ENCODE data around the gene SPINK2.

SPINK2 gene

DNA sequence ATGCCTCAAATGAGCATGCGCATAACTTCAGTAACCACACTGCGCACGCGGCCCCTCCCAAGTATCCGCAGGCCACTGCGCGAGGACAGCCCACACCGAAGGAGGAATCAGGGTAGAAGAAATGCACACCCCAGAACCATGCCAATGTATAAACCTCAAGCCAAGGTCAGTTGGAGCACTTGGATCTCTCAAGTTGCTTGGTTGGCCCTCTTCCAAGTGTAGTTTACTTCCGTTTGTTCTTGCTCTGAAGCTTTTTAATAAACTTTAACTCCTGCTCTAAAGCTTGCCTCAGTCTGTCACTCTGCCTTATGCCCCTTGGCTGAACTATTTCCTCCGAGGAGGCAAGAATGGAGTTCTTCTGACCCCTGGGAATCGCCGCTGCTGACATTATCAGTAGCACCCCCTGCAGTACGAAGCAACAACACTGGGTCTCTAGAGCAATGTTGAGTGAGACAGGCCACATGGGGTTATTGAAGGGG is 22.0 kb upstream of the SPINK2 start:
- H3K4me3 ChIP-seq (ENCODE audit: low read depth, low read length) = no peak overlapping the region
- TF ChIP-seq MYC (IDR thresholded peaks at IDR 0.05; ENCODE audit: low read depth, low read length) (no peak), POLR2A (IDR thresholded peaks at IDR 0.05; ENCODE audit: extremely low read depth, insufficient read length) (no peak)
- TF ChIP-seq, protein P1, sequence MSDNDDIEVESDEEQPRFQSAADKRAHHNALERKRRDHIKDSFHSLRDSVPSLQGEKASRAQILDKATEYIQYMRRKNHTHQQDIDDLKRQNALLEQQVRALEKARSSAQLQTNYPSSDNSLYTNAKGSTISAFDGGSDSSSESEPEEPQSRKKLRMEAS (IDR thresholded peaks at IDR 0.05; ENCODE audit: low read depth, low read length) = no peak
- TF ChIP-seq, protein P2, sequence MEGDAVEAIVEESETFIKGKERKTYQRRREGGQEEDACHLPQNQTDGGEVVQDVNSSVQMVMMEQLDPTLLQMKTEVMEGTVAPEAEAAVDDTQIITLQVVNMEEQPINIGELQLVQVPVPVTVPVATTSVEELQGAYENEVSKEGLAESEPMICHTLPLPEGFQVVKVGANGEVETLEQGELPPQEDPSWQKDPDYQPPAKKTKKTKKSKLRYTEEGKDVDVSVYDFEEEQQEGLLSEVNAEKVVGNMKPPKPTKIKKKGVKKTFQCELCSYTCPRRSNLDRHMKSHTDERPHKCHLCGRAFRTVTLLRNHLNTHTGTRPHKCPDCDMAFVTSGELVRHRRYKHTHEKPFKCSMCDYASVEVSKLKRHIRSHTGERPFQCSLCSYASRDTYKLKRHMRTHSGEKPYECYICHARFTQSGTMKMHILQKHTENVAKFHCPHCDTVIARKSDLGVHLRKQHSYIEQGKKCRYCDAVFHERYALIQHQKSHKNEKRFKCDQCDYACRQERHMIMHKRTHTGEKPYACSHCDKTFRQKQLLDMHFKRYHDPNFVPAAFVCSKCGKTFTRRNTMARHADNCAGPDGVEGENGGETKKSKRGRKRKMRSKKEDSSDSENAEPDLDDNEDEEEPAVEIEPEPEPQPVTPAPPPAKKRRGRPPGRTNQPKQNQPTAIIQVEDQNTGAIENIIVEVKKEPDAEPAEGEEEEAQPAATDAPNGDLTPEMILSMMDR (IDR thresholded peaks at IDR 0.05; ENCODE audit: low read depth, low read length) = no peak
- no peak for DNase-seq (ENCODE audit: low read depth)

DNA sequence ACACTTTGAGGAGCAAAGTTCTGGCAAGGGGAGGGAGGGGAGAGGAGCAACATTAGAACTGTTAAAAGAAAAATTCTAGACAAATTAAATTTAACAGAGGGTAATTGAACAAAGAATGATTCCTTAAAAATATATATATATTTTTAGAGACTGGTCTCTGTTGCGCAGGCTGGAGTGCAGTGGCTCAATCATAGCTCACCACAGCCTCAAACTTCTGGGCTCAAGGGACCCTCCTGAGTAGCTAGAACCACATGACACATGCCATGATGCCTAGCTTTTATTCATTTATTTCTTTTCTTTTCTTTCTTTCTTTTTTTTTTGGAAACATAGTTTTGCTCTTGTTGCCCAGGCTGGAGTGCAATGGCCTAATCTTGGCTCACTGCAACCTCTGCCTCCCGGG is 19.1 kb upstream of the SPINK2 start:
- DNase-seq (ENCODE audit: low read depth) = peak; percentile 63
- no peak overlapping the region for H3K4me3 ChIP-seq (ENCODE audit: low read depth, low read length)
- no peak for TF ChIP-seq POLR2A (IDR thresholded peaks at IDR 0.05; ENCODE audit: extremely low read depth, insufficient read length)
- no peak for TF ChIP-seq MYC (IDR thresholded peaks at IDR 0.05; ENCODE audit: low read depth, low read length)
- TF ChIP-seq, protein P1 (IDR thresholded peaks at IDR 0.05; ENCODE audit: low read depth, low read length) = no peak
- TF ChIP-seq, protein P2 (IDR thresholded peaks at IDR 0.05; ENCODE audit: low read depth, low read length) = no peak

DNA sequence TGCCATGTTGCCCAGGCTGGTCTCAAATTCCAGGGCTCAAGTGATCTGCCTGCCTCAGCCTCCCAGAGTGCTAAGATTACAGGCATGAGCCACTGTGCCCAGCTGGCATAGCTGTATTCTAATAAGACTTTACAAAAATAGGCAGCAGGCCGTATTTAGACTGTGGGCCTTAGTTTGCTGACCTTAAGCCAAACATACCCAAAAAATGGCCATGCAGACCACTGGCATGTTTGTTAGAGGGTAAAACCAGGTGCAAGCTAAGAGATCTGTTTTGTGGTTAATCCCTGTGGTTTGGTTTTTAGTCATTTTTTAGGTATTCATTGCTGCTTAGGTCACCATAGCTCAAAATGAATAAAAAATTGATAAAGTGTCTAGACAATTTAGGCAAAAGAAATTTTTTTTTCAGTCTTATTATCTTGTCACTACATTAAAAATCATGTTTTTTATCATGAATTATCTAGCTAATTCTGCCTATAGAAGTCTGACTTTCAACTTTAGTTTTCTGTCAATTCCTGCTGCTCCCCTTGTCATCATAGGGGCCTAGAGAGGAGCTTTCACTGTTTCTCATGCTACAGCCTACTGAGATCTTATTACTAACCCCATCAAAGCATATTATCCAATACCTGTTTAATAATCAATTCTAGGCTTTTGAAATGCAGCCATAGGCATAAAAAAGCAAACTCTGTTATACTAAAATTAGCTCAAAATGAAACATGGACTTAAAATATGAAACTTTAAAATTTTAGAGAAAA is 7.5 kb upstream of the SPINK2 start:
- TF ChIP-seq, protein P2 (IDR thresholded peaks at IDR 0.05; ENCODE audit: low read depth, low read length) = no peak
- TF ChIP-seq POLR2A (IDR thresholded peaks at IDR 0.05; ENCODE audit: extremely low read depth, insufficient read length) (no peak), MYC (IDR thresholded peaks at IDR 0.05; ENCODE audit: low read depth, low read length) (no peak)
- TF ChIP-seq, protein P1 (IDR thresholded peaks at IDR 0.05; ENCODE audit: low read depth, low read length) = no peak
- no peak overlapping the region for H3K4me3 ChIP-seq (ENCODE audit: low read depth, low read length)
- no peak for DNase-seq (ENCODE audit: low read depth)

DNA sequence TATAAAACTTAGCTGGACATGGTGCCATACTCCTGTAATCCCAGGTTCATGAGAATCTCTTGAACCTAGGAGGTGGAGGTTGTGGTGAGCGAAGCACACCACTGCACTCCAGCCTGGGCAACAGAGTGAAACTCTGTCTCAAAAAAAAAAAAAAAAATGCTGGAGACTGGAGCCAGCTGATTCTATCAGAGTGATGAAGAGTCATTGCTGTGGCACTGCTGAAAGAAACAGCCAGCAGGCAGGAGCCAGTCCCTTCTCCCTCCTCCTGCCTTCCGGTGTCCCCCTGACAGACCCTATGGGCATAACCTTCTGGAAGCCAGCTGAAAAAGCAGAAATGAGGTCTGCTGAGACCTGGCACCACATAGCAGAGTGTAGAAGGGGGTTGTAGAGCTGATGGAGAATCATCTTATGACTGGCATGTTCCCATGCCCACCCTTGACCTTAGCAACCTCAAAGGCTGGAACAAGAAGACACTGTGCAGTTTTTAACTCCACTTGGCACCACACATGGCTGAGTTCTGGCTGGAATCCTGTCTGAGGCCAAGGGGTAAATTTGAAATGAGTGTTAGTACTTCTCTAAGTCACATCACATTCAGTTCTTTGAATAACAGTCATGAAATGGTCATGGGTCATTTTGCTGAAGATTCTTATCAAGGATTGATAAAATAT is 2.6 kb upstream of the SPINK2 start:
- H3K4me3 ChIP-seq (ENCODE audit: low read depth, low read length) = no peak overlapping the region
- no peak for DNase-seq (ENCODE audit: low read depth)
- no peak for TF ChIP-seq POLR2A (IDR thresholded peaks at IDR 0.05; ENCODE audit: extremely low read depth, insufficient read length)
- TF ChIP-seq, protein P2 (IDR thresholded peaks at IDR 0.05; ENCODE audit: low read depth, low read length) = no peak
- no peak for TF ChIP-seq MYC (IDR thresholded peaks at IDR 0.05; ENCODE audit: low read depth, low read length)
- TF ChIP-seq, protein P1 (IDR thresholded peaks at IDR 0.05; ENCODE audit: low read depth, low read length) = no peak

DNA sequence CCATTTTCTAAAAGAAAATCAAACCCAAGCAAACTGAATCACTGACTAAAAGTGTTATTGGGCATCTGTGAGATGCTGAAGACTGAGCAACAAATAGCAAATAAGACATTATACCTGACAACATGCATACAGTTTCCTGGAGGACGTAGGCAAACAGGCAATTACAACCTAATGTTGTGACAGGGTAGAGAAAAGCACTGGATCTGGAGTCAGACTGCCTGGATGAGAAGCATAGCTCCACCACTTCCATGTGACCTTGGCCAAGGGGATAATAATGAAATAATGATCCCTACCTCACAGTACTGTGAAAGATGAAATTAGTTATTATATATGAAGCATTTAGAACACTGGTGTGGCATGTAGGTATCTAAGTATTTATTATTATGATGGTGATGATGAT is 2.7 kb downstream of the SPINK2 start:
- TF ChIP-seq, protein P1 (IDR thresholded peaks at IDR 0.05; ENCODE audit: low read depth, low read length) = no peak
- TF ChIP-seq, protein P2 (IDR thresholded peaks at IDR 0.05; ENCODE audit: low read depth, low read length) = no peak
- TF ChIP-seq MYC (IDR thresholded peaks at IDR 0.05; ENCODE audit: low read depth, low read length) (no peak), POLR2A (IDR thresholded peaks at IDR 0.05; ENCODE audit: extremely low read depth, insufficient read length) (no peak)
- H3K4me3 ChIP-seq (ENCODE audit: low read depth, low read length) = no peak overlapping the region
- no peak for DNase-seq (ENCODE audit: low read depth)
